GM18505 (cell line): ENCODE data around the gene CDCA5.

Experiments used
- ATAC-seq: cut with Tn5 transposase; IDR thresholded peaks from one replicate; pipeline ENCODE4 v1.9.1; 2021; ENCODE audit not compliant: unreplicated experiment
- POLR2A ChIP-seq: IDR thresholded peaks from 4 replicates; pipeline ENCODE4 v1.6.1; 2011; ENCODE audit warnings: borderline replicate concordance; ENCODE audit not compliant: insufficient read depth, insufficient read length; ENCODE audit errors: extremely low read depth

CDCA5 gene

GRCh38 chr11:65084598-65085375 is 947 bp upstream of the CDCA5 start:
- no peak for TF ChIP-seq POLR2A
- ATAC-seq, result peak; percentile 17

DNA sequence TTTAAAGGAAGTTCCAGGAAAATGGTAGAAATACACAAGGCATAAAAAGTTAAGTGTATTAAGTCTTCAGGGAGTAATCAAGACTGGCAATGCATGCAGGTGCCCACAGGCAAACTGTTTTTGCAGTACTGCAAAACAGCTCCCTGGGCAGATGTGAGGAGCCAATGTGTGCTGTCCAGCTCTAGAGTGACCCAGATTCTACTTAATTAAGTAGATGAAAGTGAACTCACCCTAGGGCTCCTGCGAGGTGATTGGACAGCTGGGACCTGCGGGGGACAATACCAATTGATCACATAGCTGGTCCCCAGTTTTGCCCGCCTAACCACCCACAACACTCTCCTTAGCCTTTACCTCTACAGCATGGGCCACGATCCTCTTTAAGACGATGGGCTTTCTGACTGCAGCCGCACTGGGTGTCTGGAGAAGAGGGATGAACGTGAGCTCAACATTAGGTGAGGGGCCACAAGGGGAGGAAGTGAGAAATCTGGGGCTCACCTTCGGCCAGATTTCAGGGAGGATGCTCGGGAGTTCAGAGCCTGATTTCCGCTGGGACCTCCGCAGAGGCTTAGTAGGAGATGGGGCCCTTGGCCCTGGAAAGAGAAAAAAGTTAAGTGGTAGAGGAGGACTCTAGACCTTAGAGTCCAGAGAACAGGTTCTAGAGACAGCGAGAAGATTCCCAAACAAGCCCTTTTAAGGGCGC is 556 bp downstream of the CDCA5 start:
- ATAC-seq, result no peak
- TF ChIP-seq POLR2A, result no peak

DNA sequence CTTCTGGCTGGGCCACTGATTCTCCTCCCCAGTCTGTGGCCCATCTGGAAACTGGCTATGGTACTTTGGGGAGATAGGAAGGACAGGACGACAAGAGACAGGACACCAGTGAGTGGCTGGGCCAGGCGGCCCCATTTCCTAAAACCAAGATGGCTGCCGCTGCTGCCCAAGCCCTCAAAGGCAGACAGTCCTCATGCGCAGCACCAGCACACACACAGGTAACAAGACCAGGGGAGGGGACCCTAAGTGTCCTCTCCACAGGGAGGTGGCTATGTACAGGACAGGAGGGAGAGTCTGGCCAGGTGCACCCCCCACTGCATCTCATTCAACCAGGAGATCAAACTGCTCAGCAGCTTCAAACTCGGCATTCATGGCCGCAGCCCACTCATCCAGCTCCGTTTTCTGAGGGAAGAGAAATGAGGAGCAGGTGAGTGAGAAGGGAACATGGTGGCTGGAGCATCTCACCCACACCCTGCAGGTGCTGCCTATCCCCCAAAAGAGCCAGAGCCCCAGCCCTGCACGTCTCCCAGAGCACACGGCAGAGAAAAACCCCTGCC is 5.0 kb downstream of the CDCA5 start:
- no peak for ATAC-seq

GRCh38 chr11:65078151-65078550 is 5.7 kb downstream of the CDCA5 start:
- ATAC-seq, result no peak
- peak; percentile 24 for TF ChIP-seq POLR2A

More for the DNA sequence above, 5.0 kb downstream of the CDCA5 start:
- TF ChIP-seq POLR2A, result no peak

DNA sequence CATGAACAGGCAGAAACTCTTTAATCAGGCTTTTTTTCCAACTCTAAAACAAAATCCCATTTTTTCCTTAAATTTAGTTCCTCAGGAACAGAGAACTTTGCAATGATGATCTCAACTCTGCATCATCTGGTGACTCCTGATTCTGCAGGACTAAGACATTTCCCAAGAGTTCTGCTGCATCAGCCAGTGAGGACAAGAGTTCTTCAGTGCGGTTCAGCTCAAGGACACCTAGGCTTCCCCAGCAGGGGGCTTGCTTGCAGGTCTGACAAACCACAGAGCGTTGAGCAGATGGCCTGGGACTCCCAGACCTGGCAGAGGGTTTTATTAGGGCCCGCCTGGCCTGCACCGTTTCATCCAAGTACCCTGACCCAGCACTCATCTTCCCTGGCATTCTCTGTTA is 6.4 kb downstream of the CDCA5 start:
- no peak for ATAC-seq
- no peak for TF ChIP-seq POLR2A

- no peak for ATAC-seq
- TF ChIP-seq POLR2A, result no peak
Measured at GRCh38 chr11:65072631-65072966, 11.2 kb downstream of the CDCA5 start.

GRCh38 chr11:65071907-65072630 is 11.8 kb downstream of the CDCA5 start:
- no peak for ATAC-seq
- no peak for TF ChIP-seq POLR2A

DNA sequence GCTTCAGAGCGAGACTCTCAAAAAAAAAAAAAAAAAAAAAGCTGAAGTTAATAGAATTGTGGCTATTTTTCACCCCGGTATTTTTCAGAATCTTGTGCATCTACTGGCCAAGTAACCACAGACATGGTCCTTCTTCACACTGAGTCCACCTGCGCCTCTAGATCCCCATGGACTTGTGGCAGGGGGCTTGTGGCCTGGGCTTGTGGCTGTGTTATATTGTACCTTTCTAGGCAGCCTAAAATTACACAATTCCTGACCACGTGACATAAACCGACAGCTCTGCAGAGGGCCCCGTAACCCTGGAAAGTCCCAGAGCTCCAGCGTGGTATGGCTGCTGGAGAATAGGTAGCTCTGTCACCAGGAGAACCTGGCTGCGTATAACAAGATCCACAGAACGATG is 14.6 kb downstream of the CDCA5 start:
- no peak for ATAC-seq
- TF ChIP-seq POLR2A, result no peak

GRCh38 chr11:65067446-65067845 is 16.4 kb downstream of the CDCA5 start:
- no peak for TF ChIP-seq POLR2A

GRCh38 chr11:65066805-65067291 is 17.0 kb downstream of the CDCA5 start:
- no peak for TF ChIP-seq POLR2A
- no peak for ATAC-seq

More at GRCh38 chr11:65067446-65067845, 16.4 kb downstream of the CDCA5 start:
- no peak for ATAC-seq

- no peak for TF ChIP-seq POLR2A
- no peak for ATAC-seq
Measured at GRCh38 chr11:65066315-65066714, 17.5 kb downstream of the CDCA5 start.

GRCh38 chr11:65065851-65066250 is 18.0 kb downstream of the CDCA5 start:
- no peak for TF ChIP-seq POLR2A
- ATAC-seq, result no peak

DNA sequence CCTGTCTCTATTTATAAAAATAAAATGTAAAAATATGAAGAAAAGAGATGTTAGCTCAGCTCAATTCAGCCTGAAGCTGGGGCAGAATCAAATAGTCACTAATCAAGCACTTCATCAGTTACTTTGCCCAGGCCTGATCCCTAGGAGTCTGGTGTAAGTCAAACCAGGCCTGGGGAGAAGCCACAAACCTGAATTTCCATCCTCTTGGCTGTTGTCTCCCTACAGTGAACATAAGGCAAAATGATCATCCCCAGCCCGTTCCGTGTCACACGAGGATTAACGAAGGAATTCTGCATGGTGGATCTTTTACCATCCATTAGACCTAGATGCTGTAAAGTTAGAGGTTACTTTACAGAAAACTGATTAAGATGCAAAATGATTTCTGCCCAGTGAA is 19.0 kb downstream of the CDCA5 start:
- TF ChIP-seq POLR2A, result no peak
- no peak for ATAC-seq
